ENCODE measurements around the gene OOSP4A. TPM values are rescaled to one million over a fixed set of nuclear protein-coding genes. Genes with fewer than 3 reads are reported as not detected.

Gene OOSP4A
- polyA plus RNA-seq, 1 experiment, result not detected

DNA sequence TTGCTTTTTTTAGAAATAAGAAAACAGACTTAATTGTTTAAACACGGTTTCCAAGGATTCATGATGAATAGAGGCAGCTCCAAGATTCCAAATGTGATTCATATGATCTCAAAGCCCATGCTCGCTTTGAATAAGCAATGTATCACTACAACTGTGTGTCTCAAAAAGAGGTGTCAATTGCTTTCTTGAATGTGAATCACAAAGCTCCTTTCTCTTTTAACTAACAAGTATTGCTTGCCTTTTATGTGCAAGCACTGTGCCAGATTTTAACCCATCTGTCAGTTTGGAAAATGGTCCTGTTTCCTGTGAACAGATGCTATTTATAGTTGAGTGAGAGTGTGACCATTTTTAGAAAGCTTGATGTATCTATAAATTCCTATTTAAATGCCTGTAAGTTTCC lies 19.1 kb upstream of the OOSP4A start:
- H3K27me3 ChIP-seq (ENCODE audit: control insufficient read depth, insufficient read depth, low read length), result no peaks in the 10 kb centered on the region
- H3K36me3 ChIP-seq (ENCODE audit: control insufficient read depth, insufficient read depth, low read length), result no peaks in the 10 kb centered on the region
- POLR2A ChIA-PET, result no interaction called here
- H3K4me3 ChIP-seq (ENCODE audit: low read depth, low read length), result no peak overlapping the region
- TF ChIP-seq, protein P1, sequence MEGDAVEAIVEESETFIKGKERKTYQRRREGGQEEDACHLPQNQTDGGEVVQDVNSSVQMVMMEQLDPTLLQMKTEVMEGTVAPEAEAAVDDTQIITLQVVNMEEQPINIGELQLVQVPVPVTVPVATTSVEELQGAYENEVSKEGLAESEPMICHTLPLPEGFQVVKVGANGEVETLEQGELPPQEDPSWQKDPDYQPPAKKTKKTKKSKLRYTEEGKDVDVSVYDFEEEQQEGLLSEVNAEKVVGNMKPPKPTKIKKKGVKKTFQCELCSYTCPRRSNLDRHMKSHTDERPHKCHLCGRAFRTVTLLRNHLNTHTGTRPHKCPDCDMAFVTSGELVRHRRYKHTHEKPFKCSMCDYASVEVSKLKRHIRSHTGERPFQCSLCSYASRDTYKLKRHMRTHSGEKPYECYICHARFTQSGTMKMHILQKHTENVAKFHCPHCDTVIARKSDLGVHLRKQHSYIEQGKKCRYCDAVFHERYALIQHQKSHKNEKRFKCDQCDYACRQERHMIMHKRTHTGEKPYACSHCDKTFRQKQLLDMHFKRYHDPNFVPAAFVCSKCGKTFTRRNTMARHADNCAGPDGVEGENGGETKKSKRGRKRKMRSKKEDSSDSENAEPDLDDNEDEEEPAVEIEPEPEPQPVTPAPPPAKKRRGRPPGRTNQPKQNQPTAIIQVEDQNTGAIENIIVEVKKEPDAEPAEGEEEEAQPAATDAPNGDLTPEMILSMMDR (IDR thresholded peaks at IDR 0.05; ENCODE audit: insufficient read depth, low read depth, low read length), result no peak
- CTCF ChIA-PET, result no interaction called here
- no peak for DNase-seq (ENCODE audit: low read depth)

DNA sequence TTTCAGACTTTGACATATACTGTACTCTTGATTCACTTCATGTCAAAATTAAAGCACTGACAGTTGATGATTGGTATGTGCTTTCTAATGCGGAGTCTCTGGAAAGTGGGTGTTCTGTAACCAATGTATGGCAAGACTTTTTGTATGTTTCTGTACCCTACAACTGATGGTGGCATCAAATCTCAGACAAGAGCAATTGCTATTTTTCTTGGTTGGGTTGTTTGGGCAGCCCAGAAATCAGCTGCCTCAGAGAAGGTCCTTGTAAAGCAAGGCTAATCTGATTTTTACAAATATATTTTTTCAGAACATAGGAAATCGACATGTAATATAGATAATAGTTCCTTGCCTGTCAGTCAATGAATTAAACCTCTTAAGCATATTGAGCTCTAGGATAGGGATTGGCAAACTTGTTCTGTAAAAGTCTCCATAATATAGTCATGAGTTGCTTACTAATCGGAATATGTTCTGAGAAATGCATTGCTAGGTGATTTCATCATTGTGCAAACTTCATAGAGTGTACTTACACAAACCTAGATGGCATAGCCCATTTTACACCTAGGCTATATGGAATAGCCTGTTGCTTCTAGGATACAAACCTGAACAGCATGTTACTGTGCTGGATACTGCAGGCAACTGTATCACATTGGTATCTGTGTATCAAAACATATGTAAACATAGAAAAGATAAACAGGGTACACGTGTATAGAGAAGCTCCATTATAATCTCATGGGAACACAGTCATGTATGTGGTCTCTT lies 10.2 kb upstream of the OOSP4A start:
- CTCF ChIA-PET, result no interaction called here
- DNase-seq (ENCODE audit: low read depth), result no peak
- Histone ChIP-seq H3K36me3 (ENCODE audit: control insufficient read depth, insufficient read depth, low read length) (no peaks in the 10 kb centered on the region), H3K27me3 (ENCODE audit: control insufficient read depth, insufficient read depth, low read length) (no peaks in the 10 kb centered on the region), H3K4me3 (ENCODE audit: low read depth, low read length) (no peak overlapping the region)
- POLR2A ChIA-PET, result no interaction called here
- TF ChIP-seq, protein P1 (IDR thresholded peaks at IDR 0.05; ENCODE audit: insufficient read depth, low read depth, low read length), result no peak

DNA sequence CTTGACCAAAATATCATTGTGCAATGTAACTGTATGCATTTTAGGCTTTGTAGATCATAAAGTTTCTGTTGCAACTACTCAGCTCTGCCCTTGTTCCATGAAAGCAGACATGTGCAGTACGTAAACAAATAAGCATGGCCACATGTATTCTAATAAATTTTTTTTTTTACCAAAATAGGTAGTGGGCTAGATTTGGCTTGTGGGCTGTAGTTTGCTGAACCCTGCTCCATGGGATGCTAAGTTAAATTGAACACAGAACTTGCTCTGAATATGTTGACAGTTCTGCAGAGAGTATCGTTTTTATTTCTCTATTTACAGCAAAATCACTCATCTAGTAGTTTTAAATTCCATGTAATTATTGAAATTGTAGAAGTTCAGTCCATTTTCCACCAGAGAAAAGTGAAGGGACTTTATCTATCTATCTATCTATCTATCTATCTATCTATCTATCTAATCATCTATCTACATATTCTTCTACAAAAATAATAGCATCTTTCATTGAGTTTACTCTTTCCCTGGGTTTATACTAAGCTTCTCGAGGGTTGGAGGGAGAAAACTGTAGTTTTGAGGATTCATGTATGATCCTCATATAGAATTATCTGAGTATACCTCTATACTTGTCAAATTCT lies 9.5 kb upstream of the OOSP4A start:
- ChIA-PET POLR2A (no interaction called here), CTCF (no interaction called here)
- Histone ChIP-seq H3K4me3 (ENCODE audit: low read depth, low read length) (no peak overlapping the region), H3K27me3 (ENCODE audit: control insufficient read depth, insufficient read depth, low read length) (no peaks in the 10 kb centered on the region), H3K36me3 (ENCODE audit: control insufficient read depth, insufficient read depth, low read length) (no peaks in the 10 kb centered on the region)
- TF ChIP-seq, protein P1 (IDR thresholded peaks at IDR 0.05; ENCODE audit: insufficient read depth, low read depth, low read length), result no peak
- no peak for DNase-seq (ENCODE audit: low read depth)

DNA sequence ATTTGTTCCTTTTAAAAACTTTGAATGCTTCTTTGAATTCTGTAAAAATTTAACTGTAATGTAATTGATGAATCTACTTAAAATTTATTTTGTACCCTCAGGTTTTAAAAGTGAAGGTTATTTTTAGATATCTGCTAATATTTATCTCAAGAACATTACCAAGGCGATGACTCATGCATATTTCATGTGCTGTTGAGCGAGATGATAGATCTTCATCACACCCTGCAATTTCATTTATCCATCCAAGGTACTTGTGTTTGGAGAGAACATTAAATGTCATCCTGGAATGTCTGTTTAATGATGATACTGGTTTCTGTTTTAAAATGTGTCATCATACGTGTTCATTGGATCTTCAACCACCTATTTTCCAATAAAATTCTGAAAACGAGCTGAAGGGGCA lies 6.7 kb upstream of the OOSP4A start:
- DNase-seq (ENCODE audit: low read depth), result no peak
- no peaks in the 10 kb centered on the region for H3K36me3 ChIP-seq (ENCODE audit: control insufficient read depth, insufficient read depth, low read length)
- no peak overlapping the region for H3K4me3 ChIP-seq (ENCODE audit: low read depth, low read length)
- ChIA-PET CTCF (no interaction called here), POLR2A (no interaction called here)
- TF ChIP-seq, protein P1 (IDR thresholded peaks at IDR 0.05; ENCODE audit: insufficient read depth, low read depth, low read length), result no peak
- H3K27me3 ChIP-seq (ENCODE audit: control insufficient read depth, insufficient read depth, low read length), result no peaks in the 10 kb centered on the region

DNA sequence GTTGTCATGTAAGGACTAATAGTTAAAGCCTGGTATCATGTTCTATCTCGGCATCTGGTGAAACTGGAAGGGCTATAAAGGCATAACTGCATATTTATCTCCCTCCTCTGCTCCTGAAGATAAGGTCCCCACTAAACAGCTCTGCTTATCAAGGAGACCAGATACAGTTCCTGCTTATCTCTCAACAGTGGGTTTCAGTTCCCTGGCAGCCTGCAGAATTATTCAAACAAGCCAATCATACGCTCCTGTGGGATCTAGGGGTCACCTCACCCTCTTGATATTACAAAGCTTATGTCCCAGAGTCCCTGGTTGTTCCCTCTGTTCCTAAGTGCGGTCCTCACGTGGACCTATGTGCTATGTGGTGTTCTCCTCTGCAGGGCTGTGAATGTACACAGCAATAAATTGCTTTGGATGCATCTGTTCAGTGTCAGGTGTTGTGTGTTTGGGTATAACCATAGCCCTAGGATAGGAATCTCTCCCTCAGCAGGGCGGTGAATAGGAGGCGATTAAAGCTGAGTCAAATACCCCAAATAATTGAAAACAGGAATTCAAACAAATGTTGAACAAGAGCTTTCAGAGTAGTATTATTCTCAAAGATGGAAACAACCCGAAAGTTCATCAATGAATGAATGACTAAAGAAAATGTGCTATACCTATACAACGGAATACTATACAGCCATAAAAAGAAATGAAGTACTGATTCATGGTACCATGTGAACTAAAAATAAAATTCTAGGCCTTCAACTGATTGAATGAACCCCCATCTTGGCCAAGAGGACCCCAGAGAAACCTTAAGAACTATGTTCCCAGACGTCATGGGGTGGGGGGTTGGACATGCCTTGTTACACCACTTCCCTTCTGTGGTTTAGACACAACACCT lies 3.1 kb upstream of the OOSP4A start:
- TF ChIP-seq, protein P1 (IDR thresholded peaks at IDR 0.05; ENCODE audit: insufficient read depth, low read depth, low read length), result no peak
- POLR2A ChIA-PET, result no interaction called here
- no peak overlapping the region for H3K4me3 ChIP-seq (ENCODE audit: low read depth, low read length)
- DNase-seq (ENCODE audit: low read depth), result no peak
- H3K27me3 ChIP-seq (ENCODE audit: control insufficient read depth, insufficient read depth, low read length), result no peaks in the 10 kb centered on the region
- CTCF ChIA-PET, result interaction anchor here (1.0 kb wide), 1 partner anchor 10 kb away, joined by 3 read pairs; no protein-coding TSS in a partner anchor
- no peaks in the 10 kb centered on the region for H3K36me3 ChIP-seq (ENCODE audit: control insufficient read depth, insufficient read depth, low read length)
